HG02642 (cell line): ENCODE results near the gene UBD.

Source experiments
- ATAC-seq: cut with Tn5 transposase; IDR thresholded peaks from one replicate; pipeline ENCODE4 v1.9.1; 2021; ENCODE audit warnings: mild to moderate bottlenecking; ENCODE audit not compliant: unreplicated experiment, poor library complexity

UBD gene

DNA sequence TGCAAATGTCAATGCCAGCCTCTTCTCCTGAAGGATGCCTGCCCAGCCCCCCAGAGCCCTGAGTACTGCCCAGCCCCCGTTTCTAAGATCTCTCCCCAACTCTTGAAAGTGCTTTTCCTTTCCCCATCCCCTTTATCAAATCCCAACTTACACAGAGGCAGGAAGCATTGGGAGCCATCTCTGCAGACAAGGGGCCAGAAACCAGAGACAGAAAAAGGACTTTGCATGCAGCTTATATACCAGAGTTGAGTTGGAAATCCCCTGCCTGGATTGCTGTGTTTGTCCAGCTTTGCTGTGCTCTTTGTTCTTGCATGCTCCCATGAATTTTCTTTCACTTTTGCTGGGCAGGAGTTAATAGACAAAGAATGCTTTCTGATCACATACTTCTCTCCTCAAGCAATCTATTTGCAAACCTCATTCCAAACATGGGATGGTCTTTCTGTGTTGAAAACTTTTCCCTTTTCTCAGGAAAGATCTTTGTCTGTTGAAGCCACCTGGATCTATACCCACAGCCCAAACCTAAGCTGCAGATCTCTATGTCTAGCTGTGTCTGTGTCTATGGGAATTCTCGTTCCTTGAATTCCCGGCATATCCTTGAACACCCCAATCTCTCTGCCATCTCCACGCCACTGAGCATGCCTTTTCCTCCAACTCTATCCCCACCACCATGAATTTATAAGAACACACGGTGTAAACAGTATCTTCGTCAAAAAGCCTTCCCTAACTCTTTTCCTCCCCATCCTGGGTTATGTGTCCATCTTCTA, at the start of gene UBD:
UBD (minus strand) TSS at position 209 of the 764 bp plus-strand sequence; CDS start at position 178, 31 bp downstream.
- ATAC-seq: no peak

DNA sequence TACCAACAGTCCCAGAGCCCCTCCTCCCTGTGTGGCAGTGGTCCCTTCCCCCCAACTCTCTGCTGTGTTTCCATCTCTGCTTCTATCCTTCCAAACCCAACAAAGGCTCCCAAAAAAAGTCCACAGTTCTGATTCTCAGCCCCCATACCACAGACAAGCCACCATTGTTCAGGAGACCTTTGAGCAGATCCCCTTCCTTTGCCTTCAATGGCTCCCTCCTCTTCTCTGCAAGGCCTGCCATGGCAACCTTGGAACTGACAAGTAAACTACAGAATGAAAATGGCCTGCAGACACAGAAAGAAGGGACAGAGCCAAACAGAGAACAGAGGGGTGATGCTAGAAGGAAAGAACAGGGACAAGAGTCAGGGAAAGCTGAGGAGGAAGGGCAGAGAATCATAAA, 48.6 kb upstream of the UBD start:
- ATAC-seq: no peak

DNA sequence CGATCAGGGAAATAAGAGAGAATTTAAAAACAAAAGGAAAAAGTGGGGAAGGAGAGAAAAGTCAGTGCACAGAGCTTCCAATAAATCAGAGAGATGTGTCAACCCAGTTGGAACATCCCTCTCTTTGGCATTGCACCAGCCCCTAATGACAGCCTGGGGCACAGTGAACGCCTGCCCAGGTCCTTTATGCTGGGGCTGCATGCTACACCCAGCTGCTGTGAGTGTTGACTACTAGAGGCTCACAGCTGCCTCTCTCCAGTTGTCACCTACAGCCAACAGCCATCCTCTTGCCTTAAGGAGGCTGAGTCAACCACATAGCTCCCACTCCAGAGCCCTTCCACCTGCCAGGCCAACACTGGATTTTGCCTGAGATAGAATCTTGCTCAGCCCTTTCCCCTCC, 44.4 kb upstream of the UBD start:
- ATAC-seq: no peak

DNA sequence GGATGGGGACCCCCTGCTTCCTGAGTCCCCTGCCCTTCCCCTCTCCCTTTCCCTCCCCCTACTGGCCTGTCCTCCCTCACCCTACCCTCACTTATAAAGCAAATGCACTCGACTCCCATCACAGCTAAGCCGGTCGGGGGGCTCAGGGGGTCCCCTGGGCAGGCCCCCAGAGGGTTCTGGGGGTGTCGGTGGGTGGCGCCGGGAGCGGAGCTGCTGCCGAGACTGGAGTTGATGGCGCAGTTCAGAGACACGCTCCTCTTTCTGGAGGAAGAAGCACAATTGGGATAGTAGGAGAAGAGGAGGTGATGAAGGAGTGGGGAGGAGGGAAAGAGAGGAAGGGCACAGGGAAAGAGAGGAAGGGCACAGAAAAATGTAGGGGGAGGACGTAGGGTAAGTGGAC, 43.9 kb upstream of the UBD start:
- no peak for ATAC-seq

DNA sequence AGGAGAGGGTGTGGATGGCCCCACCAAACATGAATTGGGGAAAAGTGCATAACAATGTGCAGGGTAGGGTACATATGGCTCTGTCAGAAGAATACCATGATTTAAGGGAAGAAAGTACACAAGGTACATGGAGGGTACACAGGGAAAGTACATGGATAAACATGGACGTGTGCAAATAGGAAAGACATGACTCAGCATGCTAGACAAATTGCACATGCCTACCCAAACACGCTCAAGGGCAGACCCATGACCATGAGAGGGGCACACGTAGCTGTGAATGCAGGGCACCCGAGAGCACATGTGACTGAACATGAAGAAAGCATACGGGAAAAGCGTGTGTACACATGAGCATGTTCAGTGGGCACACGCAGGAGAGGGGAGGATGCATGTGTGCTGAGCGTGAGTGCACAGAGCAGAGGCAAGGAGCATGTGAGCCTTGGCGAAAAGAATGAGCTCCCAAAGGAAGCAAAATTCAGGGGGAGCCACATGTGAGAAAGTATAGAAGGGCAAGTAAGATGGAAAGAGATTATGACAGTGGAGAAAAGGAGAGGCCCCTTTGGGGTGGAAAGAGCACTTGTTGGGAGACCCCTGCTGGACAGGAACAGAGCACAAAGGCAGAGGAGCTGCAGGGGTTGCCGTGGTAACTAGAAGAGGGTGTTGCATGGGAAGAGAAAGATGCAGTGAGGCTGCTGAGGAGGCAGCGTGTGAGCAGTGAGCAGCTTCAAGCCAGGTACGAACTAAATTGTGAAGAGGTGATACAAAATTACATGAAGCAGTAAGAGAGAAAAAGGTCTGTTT, 43.2 kb upstream of the UBD start:
- no peak for ATAC-seq

DNA sequence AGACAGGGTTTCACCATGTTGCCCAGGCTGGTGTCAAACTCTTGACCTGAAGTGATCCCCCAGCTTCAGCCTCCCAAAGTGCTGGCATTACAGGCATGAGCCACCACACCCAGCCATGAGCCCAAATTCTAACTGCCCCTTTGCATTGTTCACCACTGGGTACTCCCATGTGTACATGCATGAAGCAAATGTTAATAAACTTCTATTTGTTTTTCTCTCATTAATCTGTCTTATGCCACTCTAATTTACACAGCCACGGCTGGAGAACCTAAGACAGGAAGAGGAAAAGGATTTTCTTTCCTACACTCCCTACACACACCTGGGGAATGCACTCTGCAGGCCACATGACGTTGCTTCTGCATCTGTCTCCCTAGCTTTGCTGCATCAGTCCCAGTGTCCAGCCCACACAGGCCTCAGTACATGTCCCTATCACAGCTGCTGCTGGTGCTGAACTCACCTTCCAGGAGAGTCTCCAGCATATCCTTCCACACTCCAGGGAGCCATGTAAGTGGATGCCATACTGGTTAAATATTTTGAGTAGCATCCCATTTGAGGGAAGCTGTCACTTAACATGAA, 38.7 kb upstream of the UBD start:
- ATAC-seq: no peak

DNA sequence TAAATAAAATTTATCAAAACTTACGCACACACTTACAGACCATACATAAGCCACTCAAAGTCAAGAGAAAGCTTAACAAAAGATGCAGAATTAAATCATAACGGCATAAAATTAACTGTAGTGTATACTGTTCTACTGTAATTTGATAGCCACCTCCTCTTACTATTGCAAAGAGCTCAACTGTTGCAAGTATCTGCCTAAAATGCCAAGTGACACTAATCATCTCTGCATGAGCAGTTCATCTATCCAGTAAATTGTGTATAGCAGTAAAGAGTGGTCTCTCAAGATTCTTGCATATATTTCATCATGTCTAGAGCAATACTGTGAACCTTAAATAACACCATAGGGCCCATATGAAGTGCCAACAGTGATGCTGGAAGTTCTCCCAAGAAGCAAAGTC, 37.7 kb upstream of the UBD start:
- no peak for ATAC-seq

DNA sequence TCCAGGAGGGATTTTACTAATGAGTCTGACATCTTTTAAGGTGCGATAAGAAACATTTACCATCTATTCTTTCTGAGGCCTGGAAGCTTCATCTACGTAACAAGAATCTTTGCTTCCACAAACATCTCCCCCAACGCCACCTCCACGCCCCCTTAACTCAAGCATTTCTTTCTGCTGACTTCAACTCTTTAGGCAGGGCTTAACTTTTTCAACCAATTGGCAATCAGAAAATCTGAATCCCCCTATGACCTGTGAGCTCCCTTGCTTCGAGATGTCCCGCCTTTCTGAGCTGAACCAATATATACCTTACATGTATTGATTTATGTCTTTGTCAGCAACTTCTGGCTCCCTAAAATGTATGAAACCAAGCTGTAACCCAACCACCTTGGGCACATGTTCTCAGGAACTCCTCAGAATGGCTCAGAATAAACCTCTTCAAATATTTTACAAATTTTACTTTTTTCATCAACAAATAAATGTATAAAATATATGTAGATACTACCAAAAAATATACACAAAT, 36.9 kb upstream of the UBD start:
- ATAC-seq: no peak

DNA sequence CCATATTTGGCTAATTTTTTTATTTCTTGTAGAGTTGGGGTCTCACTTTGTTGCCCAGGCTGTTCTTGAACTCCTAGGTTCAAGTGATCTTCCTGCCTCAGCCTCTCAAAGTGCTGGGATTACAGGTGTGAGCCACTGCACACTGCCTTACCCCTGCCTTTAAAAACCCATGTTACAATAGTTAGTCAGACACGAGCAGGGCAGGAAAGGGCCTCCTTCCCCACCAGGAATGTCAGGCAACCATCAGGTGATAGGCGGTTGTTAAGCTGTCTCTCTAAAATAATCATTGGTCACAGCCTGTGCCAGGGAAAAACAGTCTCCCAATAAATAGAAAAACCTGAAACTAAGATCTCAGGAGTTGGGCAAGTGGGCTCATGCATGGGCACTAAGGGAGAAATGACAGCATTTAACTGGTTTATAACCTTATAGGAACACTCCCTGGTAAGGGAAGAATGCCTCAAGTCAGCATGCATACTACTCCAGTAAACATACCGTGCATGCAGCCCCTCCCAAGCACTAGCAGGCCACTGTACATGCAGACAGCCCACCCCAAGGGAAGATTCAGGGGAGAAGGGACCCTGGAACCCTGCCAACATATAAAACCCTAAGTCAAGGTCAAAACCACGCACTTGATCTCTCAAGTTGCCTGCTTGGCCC, 33.8 kb upstream of the UBD start:
- no peak for ATAC-seq

DNA sequence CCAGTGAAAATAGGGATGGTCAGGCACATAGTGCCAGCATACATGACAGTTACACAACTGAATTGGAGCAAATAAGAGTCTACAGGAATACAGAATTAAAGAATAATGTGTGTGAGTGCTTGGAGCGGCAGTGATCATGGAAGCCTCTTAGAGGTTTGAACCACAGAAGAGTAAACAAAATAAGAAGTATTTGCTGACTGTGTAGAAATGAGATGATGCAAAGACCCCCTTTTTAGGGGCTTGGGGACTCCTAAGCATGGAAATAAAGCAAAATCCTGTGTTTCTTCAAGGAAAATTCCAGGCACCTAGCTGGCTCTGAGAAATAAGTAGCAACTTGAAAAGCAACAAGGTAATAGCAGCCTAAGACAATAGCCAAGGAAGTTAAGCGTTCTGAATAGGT, 32.1 kb upstream of the UBD start:
- no peak for ATAC-seq

DNA sequence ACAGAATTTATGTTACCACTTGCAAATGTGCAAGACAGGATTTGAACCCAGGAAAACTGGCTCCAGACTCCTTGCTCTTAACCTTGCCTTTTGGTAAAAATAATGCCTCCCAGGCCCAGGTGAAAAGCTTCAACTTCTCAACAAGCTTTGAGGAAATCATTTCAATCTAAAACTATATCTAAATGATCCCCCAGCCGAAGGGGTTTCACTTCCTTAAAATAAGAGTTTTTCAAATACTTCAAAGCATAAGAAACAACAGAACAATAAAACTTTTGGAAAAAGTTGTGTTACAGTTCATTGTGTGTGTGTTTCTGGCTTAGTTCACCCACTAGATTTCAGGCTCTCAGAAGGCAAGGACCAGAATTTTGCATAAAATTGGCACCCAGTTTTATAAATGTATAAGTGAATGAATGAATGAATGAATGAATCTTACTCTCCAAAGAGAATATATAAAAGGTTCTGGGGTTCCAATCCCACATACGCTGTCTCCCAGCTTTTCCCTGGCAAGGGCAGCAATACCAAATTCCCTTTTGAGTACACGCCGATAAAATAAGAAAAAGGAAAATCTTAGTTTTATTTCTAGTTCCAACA, 30.8 kb upstream of the UBD start:
- ATAC-seq: no peak

DNA sequence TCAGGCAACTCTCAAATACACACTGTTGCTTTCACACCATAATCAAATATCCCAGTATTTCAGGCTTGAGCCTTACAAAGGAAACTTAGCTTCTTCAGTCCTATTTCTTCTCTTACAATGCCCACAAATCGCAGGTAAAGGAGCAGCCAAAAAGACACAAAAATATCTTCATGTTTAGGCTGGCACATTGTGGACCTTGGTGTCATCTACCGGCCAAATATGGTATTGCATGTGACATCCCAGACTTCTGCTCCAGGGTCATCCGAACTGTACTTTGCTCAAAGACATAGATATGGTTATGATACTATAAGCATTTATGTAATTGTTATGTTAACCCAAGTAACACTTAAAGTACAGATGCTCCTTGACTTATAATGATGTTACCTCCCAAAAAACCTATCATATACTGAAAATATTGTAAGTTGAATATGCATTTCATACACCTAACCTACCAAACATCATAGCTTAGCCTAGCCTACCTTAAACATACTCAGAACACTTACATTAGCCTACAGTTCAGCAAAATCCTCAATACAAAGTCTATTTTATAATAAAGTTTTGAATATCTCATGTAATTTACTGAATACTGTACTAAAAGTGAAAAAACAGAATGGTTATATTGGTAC, 30.0 kb upstream of the UBD start:
- no peak for ATAC-seq

DNA sequence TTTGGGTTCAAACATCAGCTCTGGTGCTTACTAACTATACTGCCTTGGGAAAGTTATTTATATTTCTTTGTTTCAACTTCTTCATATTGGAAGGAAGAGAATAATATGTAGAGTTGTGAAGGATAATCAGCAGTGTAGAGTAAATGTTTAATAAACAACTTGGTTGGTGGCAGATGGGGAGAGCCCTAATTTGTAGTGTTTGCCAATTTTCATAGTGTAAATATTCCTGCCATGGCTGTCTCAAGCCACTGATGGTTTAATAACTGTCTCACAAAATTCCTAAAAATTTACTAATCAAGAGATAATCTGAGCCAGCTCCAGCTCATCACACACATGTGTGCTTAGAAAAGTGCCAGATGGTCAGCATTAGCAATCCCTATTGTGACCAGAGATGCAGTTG, 25.3 kb upstream of the UBD start, which contains the start of gene OR2H2:
OR2H2 (plus strand) TSS at position 301 of the 400 bp plus-strand sequence. CDS start 2,824 bp downstream, outside the sequence.
- no peak for ATAC-seq

DNA sequence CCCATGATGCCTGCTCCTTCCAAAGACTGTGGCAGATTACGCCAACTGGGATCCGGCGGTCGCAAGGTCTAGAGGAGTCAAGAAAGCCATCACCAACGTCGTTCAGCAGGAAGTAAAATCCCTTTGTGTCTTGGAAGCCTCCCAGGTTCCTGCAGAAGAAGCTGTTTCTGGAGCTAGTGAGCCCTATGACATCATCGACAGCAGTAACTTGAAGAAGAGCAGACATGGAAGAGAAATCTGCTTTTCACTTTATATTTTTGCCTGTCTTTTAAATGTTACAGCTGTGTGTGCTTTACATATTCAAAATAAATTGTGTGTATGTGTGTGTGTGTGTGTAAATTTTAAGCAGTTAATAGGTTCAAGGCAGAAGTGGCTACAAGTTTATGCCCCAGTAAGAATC, 18.0 kb upstream of the UBD start:
- ATAC-seq: no peak

DNA sequence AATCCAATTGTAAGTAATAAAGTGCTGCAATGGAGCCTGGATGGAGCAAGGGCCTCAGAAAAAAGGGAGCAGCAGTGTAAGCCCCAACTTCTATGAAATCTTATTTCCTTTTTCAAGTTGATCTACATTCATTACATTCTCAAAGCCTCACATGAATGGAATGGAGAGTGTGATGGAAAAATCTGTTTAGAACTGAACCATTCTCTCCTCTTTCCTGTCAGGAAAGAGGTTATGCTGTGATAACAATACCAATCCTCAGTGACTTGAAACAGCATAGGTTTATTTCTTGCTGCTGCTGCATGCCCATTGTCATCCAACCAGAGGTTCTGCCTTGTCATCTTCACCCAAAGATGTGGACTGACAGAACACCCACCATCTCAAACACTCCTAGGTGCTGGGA, 16.5 kb upstream of the UBD start:
- ATAC-seq: no peak

DNA sequence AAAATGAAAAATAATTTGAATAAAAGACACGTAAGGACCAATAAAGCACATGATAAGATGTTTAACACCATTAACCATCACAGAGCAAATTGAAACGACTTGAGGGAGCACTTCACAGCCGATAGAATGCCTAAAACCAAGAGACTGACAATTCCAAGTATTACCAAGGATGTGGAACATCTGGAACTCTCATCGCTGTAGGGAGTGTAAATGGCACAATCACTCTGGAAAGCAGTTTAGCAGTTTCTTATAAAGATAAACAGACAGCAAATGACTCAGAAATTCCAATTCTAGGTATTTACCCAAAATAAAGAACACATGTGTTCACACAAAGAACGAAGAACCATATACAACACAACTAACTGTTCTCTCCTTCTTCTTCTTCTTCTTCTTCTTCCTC, 8.5 kb upstream of the UBD start:
- no peak for ATAC-seq

DNA sequence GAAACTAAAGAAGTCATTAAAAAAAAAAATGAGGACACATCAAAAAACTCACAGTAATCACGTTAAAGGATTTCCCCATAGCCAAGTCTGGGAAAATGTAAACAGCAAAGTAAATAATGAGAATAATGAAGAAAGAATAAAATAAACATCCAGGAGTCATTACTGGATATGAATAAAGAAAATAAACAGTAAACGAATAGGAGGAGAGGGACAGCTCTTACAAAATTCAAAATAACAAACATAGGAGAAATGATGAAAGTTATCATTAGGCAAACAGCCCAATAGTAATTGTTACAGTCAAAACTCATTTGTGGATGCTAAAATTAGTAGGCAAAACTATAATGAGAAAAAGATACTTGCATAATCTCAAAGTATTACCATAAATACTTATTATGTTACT, 8.0 kb upstream of the UBD start:
- no peak for ATAC-seq

DNA sequence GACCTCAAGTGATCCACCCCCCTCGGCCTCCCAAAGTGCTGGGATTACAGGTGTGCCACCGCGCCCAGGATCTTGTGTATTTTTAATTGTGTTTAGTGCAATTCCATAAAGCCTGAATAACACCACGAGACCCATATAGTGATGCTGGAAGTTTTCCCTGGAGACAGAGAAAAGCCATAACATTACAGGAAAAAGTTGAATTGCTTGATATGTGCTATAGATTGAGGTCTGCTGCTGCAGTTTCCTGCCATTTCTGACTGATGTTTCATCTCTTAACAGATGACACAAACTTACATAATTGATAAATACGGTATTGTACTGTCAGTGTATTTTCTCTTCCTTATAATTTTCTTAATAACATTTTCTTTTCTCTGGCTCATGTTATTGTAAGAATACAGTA, 7.3 kb upstream of the UBD start:
- ATAC-seq: no peak

DNA sequence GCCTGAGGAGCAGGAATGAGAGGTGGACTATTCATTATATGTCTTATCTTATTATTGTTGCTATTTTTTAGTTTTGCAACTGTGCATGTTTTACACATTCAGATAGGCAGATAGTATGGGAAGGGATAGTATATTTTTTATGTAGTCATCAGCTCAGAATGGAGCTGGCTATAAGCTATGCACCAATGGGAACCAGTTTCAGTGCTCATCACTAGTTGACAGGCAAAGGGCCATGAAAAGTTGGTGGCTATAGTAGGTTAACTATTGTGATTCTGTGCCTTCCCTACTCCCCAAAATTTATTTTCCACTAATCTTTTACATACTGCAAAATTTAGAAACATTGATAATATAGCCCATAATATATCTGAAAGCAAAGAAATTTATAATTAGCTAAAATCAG, 5.3 kb upstream of the UBD start:
- no peak for ATAC-seq

DNA sequence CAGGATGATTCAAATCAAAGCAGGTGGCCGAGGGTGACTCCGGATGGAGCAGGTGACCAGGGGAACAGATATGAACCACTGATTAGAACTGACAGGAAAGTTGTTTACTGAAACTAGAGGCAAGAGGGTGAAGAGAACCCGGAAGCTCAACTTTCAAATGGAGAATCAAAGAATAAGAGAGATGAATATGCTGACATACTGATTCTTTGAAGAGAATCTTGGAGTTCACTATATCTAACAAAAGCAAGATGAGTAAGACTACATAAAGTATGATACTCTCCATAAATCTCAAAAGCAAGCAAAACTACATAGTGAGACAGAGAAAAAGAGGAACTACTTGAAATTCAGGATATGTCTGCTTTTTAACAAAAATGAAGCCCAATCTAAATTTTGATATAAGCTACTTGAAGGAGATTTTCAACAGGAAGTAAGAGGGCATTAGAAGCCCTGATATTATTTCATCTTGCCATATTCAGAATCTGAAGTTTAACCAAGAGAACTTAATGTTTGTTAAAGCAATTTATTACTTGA, 4.0 kb upstream of the UBD start:
- no peak for ATAC-seq
